B cell (primary cell): Measurements from ENCODE around the gene SCAI. TPM values are rescaled to one million over a fixed set of nuclear protein-coding genes. Genes with fewer than 3 reads are reported as not detected.
"Not testable (repeated sequence)": the region's sequence is repeated elsewhere in the genome, so short reads cannot be mapped to it uniquely, and the experiment has no call there.

ENCODE experiments used
- ATAC-seq: fragments of 200-7000 bp; cut with Tn5 transposase; one replicate; pipeline ENCODE4 v1.10.0; 2021; ENCODE audit warnings: low read depth, mild to moderate bottlenecking, moderate number of reproducible peaks, moderate library complexity
- CTCF ChIA-PET: fragments of 350-600 bp; sonication (Branson Sonifier 250); formaldehyde crosslinking; loops from one replicate; lab custom pipeline; 2021; ENCODE audit warnings: antibody characterized with exemption, inconsistent platforms; lab: Charles Lee
- POLR2A ChIA-PET: fragments of 350-600 bp; sonication (Branson Sonifier 250); formaldehyde crosslinking; loops from one replicate; lab custom pipeline; 2021; ENCODE audit warnings: antibody characterized with exemption; lab: Charles Lee
- DNase-seq: peaks from one replicate; pipeline ENCODE4 v3.0.0; 2013
- H2AFZ ChIP-seq: 2 replicates; pipeline ENCODE4 v1.6.1; 2012; ENCODE audit warnings: mild to moderate bottlenecking, low read depth, low read length; ENCODE audit not compliant: insufficient read depth, poor library complexity, severe bottlenecking
- H3K27ac ChIP-seq, 2 donors: 1 replicate in 1 of 2; 2 replicates in 1 of 2; pipeline ENCODE4 v1.5.1; 2012 to 2013; ENCODE audit warnings: low read length in 2 of 2, mild to moderate bottlenecking in 2 of 2, moderate library complexity in 1 of 2
- H3K27me3 ChIP-seq, 4 experiments: fragments of 200-600 bp in 1 of 4; sonication (generic) in 1 of 4; replicated peaks in 1 of 4; 1 replicate in 2 of 4; 2 replicates in 2 of 4; pipeline versions ENCODE4 v1.6.1 to v1.7.0; 2013 to 2016; ENCODE audit warnings: low read length in 3 of 4, mild to moderate bottlenecking in 2 of 4, mixed read lengths in 1 of 4, moderate library complexity in 1 of 4; ENCODE audit not compliant: insufficient read depth in 4 of 4, control insufficient read depth in 3 of 4; ENCODE audit errors: control extremely low read depth in 1 of 4
- H3K36me3 ChIP-seq, 2 experiments: replicated peaks in 1 of 2; 1 replicate in 1 of 2; 2 replicates in 1 of 2; pipeline versions ENCODE4 v1.6.1 to v1.7.1; 2013; ENCODE audit warnings: low read length in 1 of 2; ENCODE audit not compliant: insufficient read depth in 2 of 2, control insufficient read depth in 1 of 2; ENCODE audit errors: control extremely low read depth in 1 of 2, extremely low read depth in 1 of 2
- H3K4me1 ChIP-seq, 2 donors: fragments of 200-600 bp in 1 of 2; sonication (generic) in 1 of 2; 1 replicate in 1 of 2; 2 replicates in 1 of 2; pipeline versions ENCODE4 v1.5.1 to v1.6.1; 2013 to 2017; ENCODE audit warnings: low read length in 2 of 2; ENCODE audit not compliant: control insufficient read depth in 2 of 2, insufficient read depth in 2 of 2
- H3K4me2 ChIP-seq: replicated peaks from 2 replicates; pipeline ENCODE3; 2012; ENCODE audit warnings: mild to moderate bottlenecking, low read depth, low read length; ENCODE audit not compliant: poor library complexity, severe bottlenecking
- H3K4me3 ChIP-seq, 5 experiments: fragments of 200-600 bp in 1 of 5; sonication (generic) in 1 of 5; 1 replicate in 3 of 5; 2 replicates in 2 of 5; pipeline versions ENCODE4 v1.5.1 to v1.7.0; 2011 to 2016; ENCODE audit warnings: low read length in 4 of 5, mild to moderate bottlenecking in 4 of 5, low read depth in 2 of 5, control low read depth in 1 of 5, moderate library complexity in 1 of 5; ENCODE audit not compliant: insufficient read depth in 1 of 5; ENCODE audit errors: control extremely low read depth in 1 of 5, extremely low read depth in 1 of 5
- H3K79me2 ChIP-seq: fragments of 200-600 bp; sonication (generic); one replicate; pipeline ENCODE4 v1.6.0; 2016; ENCODE audit warnings: low read length; ENCODE audit not compliant: control insufficient read depth, insufficient read depth
- H3K9ac ChIP-seq: fragments of 200-600 bp; sonication (generic); 2 replicates; pipeline ENCODE4 v1.6.1; 2017; ENCODE audit warnings: mild to moderate bottlenecking, low read length, moderate library complexity
- H3K9me3 ChIP-seq, 3 donors: one replicate each; pipeline versions ENCODE4 v1.6.1 to v1.7.1; 2013; ENCODE audit warnings: low read length in 2 of 3; ENCODE audit not compliant: control insufficient read depth in 2 of 3, insufficient read depth in 1 of 3; ENCODE audit errors: control extremely low read depth in 1 of 3
- H4K20me1 ChIP-seq: 2 replicates; pipeline ENCODE4 v1.6.0; 2012; ENCODE audit warnings: mild to moderate bottlenecking, low read length; ENCODE audit not compliant: insufficient read depth, control insufficient read depth, poor library complexity, severe bottlenecking
- H3K27ac Mint-ChIP-seq: one replicate; pipeline ENCODE4 v1.8.0; 2021; ENCODE audit warnings: mixed read lengths
- H3K27me3 Mint-ChIP-seq: one replicate; pipeline ENCODE4 v1.8.0; 2021; ENCODE audit warnings: mixed read lengths
- H3K4me1 Mint-ChIP-seq: one replicate; pipeline ENCODE4 v1.8.0; 2021; ENCODE audit warnings: mixed read lengths
- H3K4me3 Mint-ChIP-seq: one replicate; pipeline ENCODE4 v1.8.0; 2021; ENCODE audit warnings: mixed read lengths
- H3K9me3 Mint-ChIP-seq: one replicate; pipeline ENCODE4 v1.8.0; 2022; ENCODE audit warnings: mixed read lengths; ENCODE audit not compliant: insufficient read depth
- EZH2 ChIP-seq: IDR thresholded peaks from 2 replicates; pipeline ENCODE4 v1.6.1; 2012; ENCODE audit warnings: borderline replicate concordance, low read depth, mild to moderate bottlenecking, moderate library complexity, low read length; ENCODE audit not compliant: insufficient read depth, poor library complexity, severe bottlenecking
- WGBS: methylation state at CpG from one replicate; pipeline ENCODE4 v1.1.5; 2013; ENCODE audit warnings: missing lambda C conversion rate; ENCODE audit not compliant: insufficient coverage; 5-methylcytosine and 5-hydroxymethylcytosine counted together
- intact Hi-C: fragments of 100-400 bp; cut with micrococcal nuclease; formaldehyde crosslinking; loops from one replicate; pipeline ENCODE4 v1.10.0; 2022
- polyA plus RNA-seq: library from polyadenylated mRNA; depleted of rRNA; stranded (reverse); fragments of >200 nt; gene quantifications from 2 replicates; pipeline ENCODE4 v1.2.3, GENCODE V29; 2012
- total RNA-seq, 2 donors: library from RNA; stranded (reverse); fragments of 120-200 nt in 1 of 2; gene quantifications; 1 replicate in 1 of 2; 2 replicates in 1 of 2; pipeline versions ENCODE4 v1.2.3 to v1.2.4, GENCODE V29; 2013 to 2022

SCAI gene
- total and polyA plus RNA-seq, 2 donors (not counting 1 experiment from before 2014, with no cell fraction given), result 3.8 to 19.8 TPM

DNA sequence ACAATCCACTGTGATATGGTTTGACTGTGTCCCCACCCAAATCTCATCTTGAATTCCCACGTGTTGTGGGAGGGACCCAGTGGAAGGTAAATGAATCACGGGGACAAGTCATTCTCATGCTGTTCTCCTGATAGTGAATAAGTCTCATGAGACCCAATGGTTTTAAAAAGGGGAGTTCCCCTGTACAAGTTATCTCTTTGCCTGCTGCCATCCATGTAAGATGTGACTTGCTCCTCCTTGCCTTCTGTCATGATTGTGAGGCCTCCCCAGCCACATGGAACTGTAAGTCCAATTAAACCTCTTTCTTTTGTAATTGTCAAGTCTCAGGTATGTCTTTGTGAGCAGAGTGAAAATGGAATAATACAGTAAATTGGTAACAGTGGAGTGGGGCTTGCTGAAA, 62.5 kb downstream of the SCAI start:
- peaks cover 0 to 29% (median 27%) of the 10 kb centered on the region in 3 donors for H3K9me3 ChIP-seq
- WGBS, result no CpG with 5 or more reads among the region's 2 CpGs
- H2AFZ ChIP-seq, H3K27ac ChIP-seq, H3K4me2 ChIP-seq, intact Hi-C loops, H3K4me3 ChIP-seq, H3K4me1 ChIP-seq, H3K27ac Mint-ChIP-seq, POLR2A ChIA-PET, H3K79me2 ChIP-seq, DNase-seq, H4K20me1 ChIP-seq, H3K36me3 ChIP-seq, H3K27me3 Mint-ChIP-seq, H3K27me3 ChIP-seq, H3K4me3 Mint-ChIP-seq, ATAC-seq, H3K4me1 Mint-ChIP-seq, H3K9ac ChIP-seq: not testable (repeated sequence)
- CTCF ChIA-PET, result interaction anchor here (0.8 to 0.9 kb wide), 2 partner anchors 9 to 15 kb away, joined by 3 to 6 read pairs; no protein-coding TSS in a partner anchor
- H3K9me3 Mint-ChIP-seq, result peaks cover 10% of the 10 kb centered on the region

- no peak for TF ChIP-seq EZH2
- no peak overlapping the region for H3K9ac ChIP-seq
- peaks cover 3 to 4% of the 10 kb centered on the region in 2 experiments for H3K36me3 ChIP-seq
- H3K27me3 ChIP-seq, result no peaks in the 10 kb centered on the region
- no CpG with 5 or more reads among the region's 2 CpGs for WGBS
- H3K4me3 ChIP-seq, result no peak overlapping the region
- ChIA-PET POLR2A (no interaction called here), CTCF (interaction anchor here (0.6 to 0.9 kb wide), 3 partner anchors 9 to 36 kb away, joined by 3 to 6 read pairs (median 4); no protein-coding TSS in a partner anchor)
- no peak overlapping the region for H3K4me2 ChIP-seq
- H3K79me2 ChIP-seq, result no peaks in the 10 kb centered on the region
- Mint-ChIP-seq H3K27me3 (no peaks in the 10 kb centered on the region), H3K27ac (no peak overlapping the region), H3K4me1 (no peaks in the 10 kb centered on the region), H3K9me3 (peaks cover 10% of the 10 kb centered on the region), H3K4me3 (no peak overlapping the region)
- ATAC-seq (no peak), DNase-seq (no peak)
- intact Hi-C loops, result no loop called here
- H3K4me1 ChIP-seq, result no peaks in the 10 kb centered on the region
- H2AFZ ChIP-seq, result no peak overlapping the region
- no peak overlapping the region for H3K27ac ChIP-seq
- H4K20me1 ChIP-seq, result no peaks in the 10 kb centered on the region
- H3K9me3 ChIP-seq, result peaks cover 0 to 27% (median 24%) of the 10 kb centered on the region in 3 donors
These were observed 63.4 kb downstream of the SCAI start for GRCh38 chr9:125079931-125080330.
